OCI-LY1 (cell line): ENCODE results near the gene AFAP1.
A peak's percentile ranks its signal among the peaks of the same experiment; 100 is the strongest.

ENCODE experiments used
- H2AFZ ChIP-seq: fragments of 200-600 bp; sonication (generic), shearing (Covaris generic); 2 replicates; pipeline ENCODE4 v1.6.0; 2014; ENCODE audit warnings: antibody characterized with exemption, mild to moderate bottlenecking, low read length
- H3F3A ChIP-seq: fragments of 200-600 bp; sonication (generic), shearing (Covaris generic); 2 replicates; pipeline ENCODE4 v1.6.0; 2014; ENCODE audit warnings: mild to moderate bottlenecking, antibody characterized with exemption, low read length, moderate library complexity; ENCODE audit not compliant: insufficient read depth
- H3K27ac ChIP-seq: fragments of 200-600 bp; sonication (generic); 2 replicates; pipeline ENCODE4 v1.5.1; 2014; ENCODE audit warnings: low read length, mixed run types, mild to moderate bottlenecking, low read depth; ENCODE audit not compliant: poor library complexity, severe bottlenecking
- H3K27me3 ChIP-seq: fragments of 200-600 bp; sonication (generic); 2 replicates; pipeline ENCODE4 v1.6.0; 2014; ENCODE audit warnings: antibody characterized with exemption, mild to moderate bottlenecking, low read length, moderate library complexity; ENCODE audit not compliant: insufficient read depth
- H3K36me3 ChIP-seq: fragments of 200-600 bp; sonication (generic); 2 replicates; pipeline ENCODE4 v1.6.1; 2014; ENCODE audit warnings: mild to moderate bottlenecking, antibody characterized with exemption, low read length, moderate library complexity, mixed read lengths; ENCODE audit not compliant: insufficient read depth
- H3K4me1 ChIP-seq: fragments of 200-600 bp; sonication (generic); 2 replicates; pipeline ENCODE4 v1.5.1; 2014; ENCODE audit warnings: mild to moderate bottlenecking, low read length, moderate library complexity; ENCODE audit not compliant: insufficient read depth, severe bottlenecking
- H3K4me2 ChIP-seq: fragments of 200-600 bp; sonication (generic), shearing (Covaris generic); 2 replicates; pipeline ENCODE4 v1.6.1; 2014; ENCODE audit warnings: low read length
- H3K4me3 ChIP-seq: fragments of 200-600 bp; sonication (generic); 2 replicates; pipeline ENCODE4 v1.5.1; 2014; ENCODE audit warnings: low read length, low read depth, mild to moderate bottlenecking, mixed read lengths; ENCODE audit not compliant: poor library complexity, severe bottlenecking
- H3K79me2 ChIP-seq: fragments of 200-600 bp; shearing (Covaris generic); 2 replicates; pipeline ENCODE4 v1.6.1; 2016; ENCODE audit warnings: mixed run types, low read length, mixed read lengths; ENCODE audit not compliant: insufficient read depth
- H3K9ac ChIP-seq: fragments of 200-600 bp; sonication (generic), shearing (Covaris generic); 2 replicates; pipeline ENCODE4 v1.6.1; 2014; ENCODE audit warnings: mild to moderate bottlenecking, low read length, mixed read lengths
- H3K9me2 ChIP-seq: fragments of 200-600 bp; sonication (generic), shearing (Covaris generic); 2 replicates; pipeline ENCODE4 v1.6.1; 2014; ENCODE audit warnings: low read depth, mild to moderate bottlenecking, low read length, mixed read lengths
- H3K9me3 ChIP-seq: fragments of 200-600 bp; shearing (Covaris generic); 2 replicates; pipeline ENCODE4 v1.6.1; 2014; ENCODE audit warnings: low read length, mixed read lengths
- H4K20me1 ChIP-seq: fragments of 200-600 bp; sonication (generic), shearing (Covaris generic); 2 replicates; pipeline ENCODE4 v1.6.0; 2016; ENCODE audit warnings: mild to moderate bottlenecking, low read length; ENCODE audit not compliant: insufficient read depth
- EZH2 ChIP-seq: fragments of 200-600 bp; sonication (generic), shearing (Covaris generic); IDR thresholded peaks from 2 replicates; pipeline ENCODE4 v1.8.0; 2017; ENCODE audit warnings: borderline replicate concordance, mixed run types, mild to moderate bottlenecking, antibody characterized with exemption, low read length, moderate library complexity, mixed read lengths
- TF ChIP-seq, protein P1 (sequence below): fragments of 200-600 bp; sonication (generic), shearing (Covaris generic); IDR thresholded peaks from 2 replicates; pipeline ENCODE4 v1.5.1; 2017; ENCODE audit warnings: mild to moderate bottlenecking, antibody characterized with exemption, low read length, moderate library complexity, mixed read lengths

AFAP1 gene

GRCh38 chr4:7786040-7786439 is 153.6 kb downstream of the AFAP1 start:
- Histone ChIP-seq H3K4me2 (peak overlapping the region; percentile 54), H3F3A (no peaks in the 10 kb centered on the region)

DNA sequence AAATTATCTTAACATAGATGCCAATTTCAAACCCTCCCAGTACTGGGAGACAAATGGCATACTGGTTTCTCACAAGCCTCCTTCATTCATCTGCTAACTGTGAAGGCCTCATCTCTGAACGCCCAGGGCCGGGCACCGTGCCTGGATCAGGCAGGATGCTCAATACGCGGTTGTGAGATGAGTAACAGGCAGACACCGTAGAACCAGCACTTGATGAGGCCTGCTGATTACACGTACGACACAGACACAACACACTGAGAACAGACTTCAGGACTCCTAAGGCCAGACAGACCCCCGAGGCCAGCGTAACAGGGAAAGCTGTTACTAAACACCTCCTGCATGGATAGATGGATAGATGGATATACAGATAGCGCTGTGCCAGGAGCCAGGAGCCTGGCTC is 154.6 kb downstream of the AFAP1 start:
- Histone ChIP-seq H4K20me1 (no peaks in the 10 kb centered on the region), H3K9me3 (no peaks in the 10 kb centered on the region), H3K4me2 (no peak overlapping the region; the same call in 1 of the 2 replicates), H2AFZ (no peak overlapping the region), H3K27me3 (no peaks in the 10 kb centered on the region), H3K27ac (peak overlapping the region; percentile 32), H3K9ac (no peak overlapping the region; the same call in 1 of the 2 replicates), H3K79me2 (no peaks in the 10 kb centered on the region), H3K36me3 (no peaks in the 10 kb centered on the region), H3K4me3 (no peak overlapping the region), H3K9me2 (no peaks in the 10 kb centered on the region), H3K4me1 (peaks cover 66% of the 10 kb centered on the region), H3F3A (no peaks in the 10 kb centered on the region)
- TF ChIP-seq, protein P1, sequence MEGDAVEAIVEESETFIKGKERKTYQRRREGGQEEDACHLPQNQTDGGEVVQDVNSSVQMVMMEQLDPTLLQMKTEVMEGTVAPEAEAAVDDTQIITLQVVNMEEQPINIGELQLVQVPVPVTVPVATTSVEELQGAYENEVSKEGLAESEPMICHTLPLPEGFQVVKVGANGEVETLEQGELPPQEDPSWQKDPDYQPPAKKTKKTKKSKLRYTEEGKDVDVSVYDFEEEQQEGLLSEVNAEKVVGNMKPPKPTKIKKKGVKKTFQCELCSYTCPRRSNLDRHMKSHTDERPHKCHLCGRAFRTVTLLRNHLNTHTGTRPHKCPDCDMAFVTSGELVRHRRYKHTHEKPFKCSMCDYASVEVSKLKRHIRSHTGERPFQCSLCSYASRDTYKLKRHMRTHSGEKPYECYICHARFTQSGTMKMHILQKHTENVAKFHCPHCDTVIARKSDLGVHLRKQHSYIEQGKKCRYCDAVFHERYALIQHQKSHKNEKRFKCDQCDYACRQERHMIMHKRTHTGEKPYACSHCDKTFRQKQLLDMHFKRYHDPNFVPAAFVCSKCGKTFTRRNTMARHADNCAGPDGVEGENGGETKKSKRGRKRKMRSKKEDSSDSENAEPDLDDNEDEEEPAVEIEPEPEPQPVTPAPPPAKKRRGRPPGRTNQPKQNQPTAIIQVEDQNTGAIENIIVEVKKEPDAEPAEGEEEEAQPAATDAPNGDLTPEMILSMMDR, result no peak

More at GRCh38 chr4:7786040-7786439, 153.6 kb downstream of the AFAP1 start:
- TF ChIP-seq, protein P1, result no peak
- TF ChIP-seq EZH2, result no peak
- H3K9me2 ChIP-seq, result no peaks in the 10 kb centered on the region
- H3K9me3 ChIP-seq, result no peaks in the 10 kb centered on the region
- no peaks in the 10 kb centered on the region for H3K36me3 ChIP-seq
- H3K4me1 ChIP-seq, result peaks cover 73% of the 10 kb centered on the region
- H3K27ac ChIP-seq, result peak overlapping the region; percentile 83
- H3K27me3 ChIP-seq, result no peaks in the 10 kb centered on the region
- H2AFZ ChIP-seq, result no peak overlapping the region
- peak overlapping the region; percentile 42 for H3K4me3 ChIP-seq
- H3K79me2 ChIP-seq, result no peaks in the 10 kb centered on the region
- peak overlapping the region; percentile 41; the same call in 1 of the 2 replicates for H3K9ac ChIP-seq
- H4K20me1 ChIP-seq, result no peaks in the 10 kb centered on the region

GRCh38 chr4:7784131-7784870 is 155.4 kb downstream of the AFAP1 start:
- Histone ChIP-seq H3K36me3 (no peaks in the 10 kb centered on the region), H3F3A (no peaks in the 10 kb centered on the region), H3K9me2 (no peaks in the 10 kb centered on the region), H3K4me2 (peak overlapping the region; percentile 36; the same call in 1 of the 2 replicates), H4K20me1 (no peaks in the 10 kb centered on the region), H3K9ac (no peak overlapping the region; the same call in 1 of the 2 replicates), H3K79me2 (no peaks in the 10 kb centered on the region), H3K4me3 (no peak overlapping the region), H3K4me1 (peaks cover 66% of the 10 kb centered on the region), H3K9me3 (no peaks in the 10 kb centered on the region), H3K27ac (peak overlapping the region; percentile 38), H3K27me3 (no peaks in the 10 kb centered on the region), H2AFZ (no peak overlapping the region)
- TF ChIP-seq, protein P1, result no peak
- no peak for TF ChIP-seq EZH2
